Naive thymus-derived CD4-positive, alpha-beta T cell (primary cell): ENCODE results near the gene ZNF821. TPM values are rescaled to one million over a fixed set of nuclear protein-coding genes. Genes with fewer than 3 reads are reported as not detected.
A peak's percentile ranks its signal among the peaks of the same experiment; 100 is the strongest.

Source experiments
- ATAC-seq: fragments of 150-1000 bp; cut with Tn5 transposase; 2 replicates; pipeline ENCODE4 v1.10.0; 2021; ENCODE audit warnings: mild to moderate bottlenecking, moderate library complexity
- CTCF ChIA-PET: fragments of 350-600 bp; sonication (Branson Sonifier 250); formaldehyde crosslinking; loops from one replicate; lab custom pipeline; 2021; ENCODE audit warnings: antibody characterized with exemption; lab: Charles Lee
- POLR2A ChIA-PET: fragments of 350-600 bp; sonication (Branson Sonifier 250); formaldehyde crosslinking; loops from one replicate; lab custom pipeline; 2021; ENCODE audit warnings: antibody characterized with exemption, inconsistent platforms; lab: Charles Lee
- DNase-seq, 9 donors: peaks; one replicate each; pipeline versions ENCODE4 v3.0.0 to v3.0.0-alpha.2; 2020 to 2022; ENCODE audit warnings: mixed read lengths in 1 of 9
- H3K27ac ChIP-seq: one replicate; pipeline ENCODE4 v1.7.0; 2013; ENCODE audit warnings: mild to moderate bottlenecking, low read depth, low read length, moderate library complexity
- H3K27me3 ChIP-seq, 2 donors: one replicate each; pipeline ENCODE4 v1.7.0; 2013; ENCODE audit warnings: low read length in 2 of 2, mild to moderate bottlenecking in 2 of 2, moderate library complexity in 2 of 2; ENCODE audit not compliant: control insufficient read depth in 2 of 2, insufficient read depth in 2 of 2
- H3K36me3 ChIP-seq, 3 experiments: 1 replicate in 2 of 3; 2 replicates in 1 of 3; pipeline ENCODE4 v1.7.0; 2013; ENCODE audit warnings: low read length in 3 of 3, mild to moderate bottlenecking in 3 of 3, moderate library complexity in 1 of 3; ENCODE audit not compliant: insufficient read depth in 3 of 3, control insufficient read depth in 2 of 3
- H3K4me1 ChIP-seq, 2 donors: one replicate each; pipeline ENCODE4 v1.7.0; 2013; ENCODE audit warnings: low read length in 2 of 2, mild to moderate bottlenecking in 2 of 2, moderate library complexity in 1 of 2; ENCODE audit not compliant: control insufficient read depth in 2 of 2, insufficient read depth in 2 of 2
- H3K4me3 ChIP-seq: 2 replicates; pipeline ENCODE4 v1.7.0; 2013; ENCODE audit warnings: mild to moderate bottlenecking, low read length
- H3K9me3 ChIP-seq, 3 experiments: 1 replicate in 2 of 3; 2 replicates in 1 of 3; pipeline ENCODE4 v1.7.0; 2013; ENCODE audit warnings: low read length in 3 of 3; ENCODE audit not compliant: control insufficient read depth in 2 of 3
- H3K27ac Mint-ChIP-seq, 9 donors: one replicate each; pipeline ENCODE4 v1.8.0; 2020 to 2022; ENCODE audit warnings: mixed read lengths in 9 of 9, mild to moderate bottlenecking in 8 of 9, moderate library complexity in 5 of 9, inconsistent platforms in 2 of 9
- H3K27me3 Mint-ChIP-seq, 5 donors: one replicate each; pipeline ENCODE4 v1.8.0; 2021 to 2022; ENCODE audit warnings: mixed read lengths in 5 of 5, mild to moderate bottlenecking in 1 of 5
- H3K36me3 Mint-ChIP-seq, 5 donors: one replicate each; pipeline ENCODE4 v1.8.0; 2020 to 2022; ENCODE audit warnings: mixed read lengths in 5 of 5, mild to moderate bottlenecking in 3 of 5, inconsistent platforms in 1 of 5
- H3K4me1 Mint-ChIP-seq, 7 donors: one replicate each; pipeline ENCODE4 v1.8.0; 2020 to 2022; ENCODE audit warnings: mixed read lengths in 7 of 7, mild to moderate bottlenecking in 3 of 7, inconsistent platforms in 1 of 7
- H3K4me3 Mint-ChIP-seq, 10 donors: one replicate each; pipeline ENCODE4 v1.8.0; 2020 to 2022; ENCODE audit warnings: mild to moderate bottlenecking in 10 of 10, mixed read lengths in 10 of 10, moderate library complexity in 6 of 10, inconsistent platforms in 2 of 10
- H3K9me3 Mint-ChIP-seq, 11 donors: one replicate each; pipeline ENCODE4 v1.8.0; 2020 to 2022; ENCODE audit warnings: mixed read lengths in 11 of 11, mild to moderate bottlenecking in 4 of 11, inconsistent platforms in 1 of 11, moderate library complexity in 1 of 11
- intact Hi-C, 2 donors: fragments of 100-400 bp; cut with micrococcal nuclease; formaldehyde crosslinking; loops; one replicate each; pipeline ENCODE4 v1.15.1; 2023
- polyA plus RNA-seq, 2 donors: library from polyadenylated mRNA; unstranded; fragments of 300-500 nt; fragmentation: Illumina TruSeq; gene quantifications; one replicate each; pipeline ENCODE4 v1.2.3, GENCODE V29; 2021
- total RNA-seq, 6 experiments: library from RNA in 5 of 6; stranded (reverse) in 5 of 6; gene quantifications; 1 replicate in 5 of 6; 2 replicates in 1 of 6; pipeline ENCODE4 v1.2.3 and lab custom pipeline; 2021 to 2026

Gene ZNF821
- total and polyA plus RNA-seq, 7 experiments from 2014 or later, result 2.6 to 13.3 (median 7.0) TPM

DNA sequence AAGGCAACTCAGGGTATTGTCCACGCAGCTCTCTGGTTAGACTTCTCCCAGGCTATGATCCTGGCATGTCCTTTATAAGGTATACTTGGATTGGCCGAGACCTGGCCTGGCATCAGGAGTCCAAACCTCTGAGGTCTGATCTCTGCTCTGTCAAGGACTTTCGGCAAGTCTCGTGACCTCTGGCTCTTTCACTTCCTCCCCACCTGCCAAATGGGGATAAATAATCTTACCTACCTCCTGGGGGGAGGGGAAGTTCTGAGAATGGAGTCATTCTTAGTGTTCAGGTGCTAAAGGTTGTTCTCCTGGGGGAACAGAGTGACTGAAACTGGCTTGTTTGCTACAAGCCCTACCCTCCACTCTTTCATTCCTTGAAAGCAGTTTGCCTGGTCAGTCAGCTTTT is 30.6 kb downstream of the ZNF821 start:
- Mint-ChIP-seq H3K36me3 (peaks cover 11 to 32% (median 17%) of the 10 kb centered on the region in 5 donors), H3K4me3 (peak overlapping the region in 1 of 10 donors; percentile 45), H3K9me3 (peaks cover 0 to 2% (median 0%) of the 10 kb centered on the region in 11 donors), H3K27ac (peak overlapping the region in 5 of 9 donors; percentile 39 to 71 (median 67)), H3K27me3 (no peaks in the 10 kb centered on the region), H3K4me1 (peaks cover 26 to 81% (median 69%) of the 10 kb centered on the region in 7 donors)
- ChIA-PET POLR2A (interaction anchor here (0.6 to 1.2 kb wide), 4 partner anchors 20 to 42 kb away, joined by 3 to 5 read pairs (median 3); no protein-coding TSS in a partner anchor), CTCF (interaction anchor here (1.9 kb wide), 1 partner anchor 28 kb away, joined by 6 read pairs; no protein-coding TSS in a partner anchor)
- no peaks in the 10 kb centered on the region for H3K27me3 ChIP-seq
- intact Hi-C loops, result no loop called here
- H3K4me1 ChIP-seq, result peaks cover 16 to 36% of the 10 kb centered on the region in 2 donors
- H3K9me3 ChIP-seq, result no peaks in the 10 kb centered on the region
- H3K27ac ChIP-seq, result no peak overlapping the region
- no peak for ATAC-seq
- peaks cover 5 to 50% (median 6%) of the 10 kb centered on the region in 3 experiments for H3K36me3 ChIP-seq
- no peak for DNase-seq
- no peak overlapping the region for H3K4me3 ChIP-seq

- peaks cover 6 to 55% (median 12%) of the 10 kb centered on the region in 3 experiments for H3K36me3 ChIP-seq
- CTCF ChIA-PET, result interaction anchor here (1.9 kb wide), 1 partner anchor 29 kb away, joined by 6 read pairs; no protein-coding TSS in a partner anchor
- DNase-seq (no peak), ATAC-seq (no peak)
- intact Hi-C loops, result no loop called here
- no peaks in the 10 kb centered on the region for H3K9me3 ChIP-seq
- H3K27me3 ChIP-seq, result no peaks in the 10 kb centered on the region
- peak overlapping the region in 1 of 10 donors; percentile 25 for H3K4me3 Mint-ChIP-seq
- H3K27ac ChIP-seq, result no peak overlapping the region
- H3K36me3 Mint-ChIP-seq, result peaks cover 11 to 38% (median 21%) of the 10 kb centered on the region in 5 donors
- peaks cover 28 to 89% (median 77%) of the 10 kb centered on the region in 7 donors for H3K4me1 Mint-ChIP-seq
- POLR2A ChIA-PET, result interaction anchor here (0.6 to 1.4 kb wide), 5 partner anchors 9 to 41 kb away, joined by 3 to 5 read pairs (median 3); no protein-coding TSS in a partner anchor
- H3K9me3 Mint-ChIP-seq, result peaks cover 0 to 3% (median 0%) of the 10 kb centered on the region in 11 donors
- H3K27ac Mint-ChIP-seq, result peak overlapping the region in 4 of 9 donors; percentile 25 to 82 (median 39)
- H3K27me3 Mint-ChIP-seq, result no peaks in the 10 kb centered on the region
- peaks cover 20 to 36% of the 10 kb centered on the region in 2 donors for H3K4me1 ChIP-seq
- H3K4me3 ChIP-seq, result no peak overlapping the region
These were observed 31.4 kb downstream of the ZNF821 start for GRCh38 chr16:71852561-71852960.

- Mint-ChIP-seq H3K4me1 (peaks cover 31 to 91% (median 78%) of the 10 kb centered on the region in 7 donors), H3K27ac (peak overlapping the region in 3 of 9 donors; percentile 25 to 59 (median 37)), H3K27me3 (no peaks in the 10 kb centered on the region), H3K9me3 (peaks cover 0 to 3% (median 0%) of the 10 kb centered on the region in 11 donors), H3K4me3 (peak overlapping the region in 1 of 10 donors; percentile 25), H3K36me3 (peaks cover 11 to 38% (median 20%) of the 10 kb centered on the region in 5 donors)
- Histone ChIP-seq H3K9me3 (no peaks in the 10 kb centered on the region), H3K4me3 (no peak overlapping the region), H3K27ac (no peak overlapping the region), H3K36me3 (peaks cover 6 to 55% (median 12%) of the 10 kb centered on the region in 3 experiments), H3K4me1 (peaks cover 22 to 34% of the 10 kb centered on the region in 2 donors), H3K27me3 (no peaks in the 10 kb centered on the region)
- DNase-seq (no peak), ATAC-seq (no peak)
- CTCF ChIA-PET, result interaction anchor here (1.9 kb wide), 1 partner anchor 29 kb away, joined by 6 read pairs; no protein-coding TSS in a partner anchor
- intact Hi-C loops, result no loop called here
- POLR2A ChIA-PET, result interaction anchor here (0.9 to 2.7 kb wide), 4 partner anchors 9 to 41 kb away, joined by 3 to 17 read pairs (median 4); partner anchors contain the start of gene ZNF821
These were observed 31.8 kb downstream of the ZNF821 start for GRCh38 chr16:71852158-71852557.

GRCh38 chr16:71851746-71852145 is 32.2 kb downstream of the ZNF821 start:
- H3K9me3 ChIP-seq, result no peaks in the 10 kb centered on the region
- H3K27ac ChIP-seq, result no peak overlapping the region
- ATAC-seq (no peak), DNase-seq (no peak)
- no peaks in the 10 kb centered on the region for H3K27me3 Mint-ChIP-seq
- peaks cover 6 to 55% (median 12%) of the 10 kb centered on the region in 3 experiments for H3K36me3 ChIP-seq
- no peak overlapping the region for H3K4me3 Mint-ChIP-seq
- H3K4me1 Mint-ChIP-seq, result peaks cover 35 to 91% (median 78%) of the 10 kb centered on the region in 7 donors
- CTCF ChIA-PET, result interaction anchor here (1.9 kb wide), 1 partner anchor 30 kb away, joined by 6 read pairs; no protein-coding TSS in a partner anchor
- peaks cover 26 to 34% of the 10 kb centered on the region in 2 donors for H3K4me1 ChIP-seq
- H3K9me3 Mint-ChIP-seq, result peaks cover 0 to 3% (median 0%) of the 10 kb centered on the region in 11 donors
- peak overlapping the region in 2 of 9 donors; percentile 37 to 41 for H3K27ac Mint-ChIP-seq
- POLR2A ChIA-PET, result interaction anchor here (0.9 to 2.7 kb wide), 3 partner anchors 10 to 42 kb away, joined by 3 to 17 read pairs (median 4); partner anchors contain the start of gene ZNF821
- no peaks in the 10 kb centered on the region for H3K27me3 ChIP-seq
- H3K36me3 Mint-ChIP-seq, result peaks cover 11 to 38% (median 20%) of the 10 kb centered on the region in 5 donors
- no peak overlapping the region for H3K4me3 ChIP-seq
- intact Hi-C loops, result no loop called here

DNA sequence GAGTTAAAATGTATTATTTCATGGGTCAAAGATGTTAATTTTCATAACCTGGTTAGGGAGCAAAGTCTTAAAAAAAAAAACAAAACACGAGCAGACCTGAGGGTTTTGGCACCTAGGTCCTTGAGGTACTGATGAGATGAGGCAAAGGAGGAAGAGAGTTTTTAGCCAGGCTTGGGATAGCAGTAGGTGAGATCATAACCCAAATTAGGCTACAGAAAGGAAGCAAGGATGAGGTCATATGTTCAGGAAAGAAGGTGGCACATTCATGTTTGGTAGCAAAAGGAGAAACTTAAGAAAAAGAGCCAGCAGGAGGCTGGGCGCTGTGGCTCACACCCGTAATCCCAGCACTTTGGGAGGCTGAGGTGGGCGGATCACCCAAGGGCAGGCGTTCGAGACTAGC is 35.4 kb downstream of the ZNF821 start:
- Histone ChIP-seq H3K27me3 (no peaks in the 10 kb centered on the region), H3K4me3 (no peak overlapping the region), H3K9me3 (no peaks in the 10 kb centered on the region), H3K36me3 (peaks cover 6 to 54% (median 12%) of the 10 kb centered on the region in 3 experiments), H3K4me1 (peaks cover 17 to 25% of the 10 kb centered on the region in 2 donors), H3K27ac (no peak overlapping the region)
- DNase-seq (no peak), ATAC-seq (no peak)
- intact Hi-C loops, result no loop called here
- peaks cover 11 to 28% (median 19%) of the 10 kb centered on the region in 5 donors for H3K36me3 Mint-ChIP-seq
- ChIA-PET CTCF (no interaction called here), POLR2A (interaction anchor here (0.6 to 2.5 kb wide), 2 partner anchors 24 to 44 kb away, joined by 3 to 9 read pairs; no protein-coding TSS in a partner anchor)
- H3K9me3 Mint-ChIP-seq, result peaks cover 0 to 3% (median 0%) of the 10 kb centered on the region in 11 donors
- peak overlapping the region in 2 of 10 donors; percentile 5 to 34 for H3K4me3 Mint-ChIP-seq
- H3K27ac Mint-ChIP-seq, result peak overlapping the region in 3 of 9 donors; percentile 15 to 84 (median 75)
- H3K4me1 Mint-ChIP-seq, result peaks cover 28 to 70% (median 53%) of the 10 kb centered on the region in 7 donors
- no peaks in the 10 kb centered on the region for H3K27me3 Mint-ChIP-seq

- Histone ChIP-seq H3K4me3 (peak overlapping the region; percentile 97), H3K4me1 (peaks cover 10 to 16% of the 10 kb centered on the region in 2 donors), H3K9me3 (no peaks in the 10 kb centered on the region), H3K27me3 (no peaks in the 10 kb centered on the region), H3K36me3 (peaks cover 6 to 47% (median 8%) of the 10 kb centered on the region in 3 experiments), H3K27ac (peak overlapping the region; percentile 92)
- H3K9me3 Mint-ChIP-seq, result peaks cover 0 to 3% (median 0%) of the 10 kb centered on the region in 11 donors
- H3K27ac Mint-ChIP-seq, result peak overlapping the region; percentile 59 to 98 (median 90)
- peaks cover 11 to 28% (median 19%) of the 10 kb centered on the region in 5 donors for H3K36me3 Mint-ChIP-seq
- DNase-seq (no peak), ATAC-seq (no peak)
- no peaks in the 10 kb centered on the region for H3K27me3 Mint-ChIP-seq
- peaks cover 23 to 61% (median 43%) of the 10 kb centered on the region in 7 donors for H3K4me1 Mint-ChIP-seq
- CTCF ChIA-PET, result interaction anchor here (0.8 to 1.1 kb wide), 3 partner anchors 32 to 53 kb away, joined by 3 to 8 read pairs (median 5); partner anchors contain the start of gene ZNF821
- POLR2A ChIA-PET, result interaction anchor here (0.7 to 2.5 kb wide), 6 partner anchors 21 to 59 kb away, joined by 3 to 27 read pairs (median 8); partner anchors contain the start of genes AP1G1 and ZNF821
- intact Hi-C loops, result loop anchor here in 1 of 2 donors (2.0 kb wide), 1 partner anchor 26 kb away; no protein-coding TSS in a partner anchor
- H3K4me3 Mint-ChIP-seq, result peak overlapping the region; percentile 88 to 96 (median 94)
These were observed 36.9 kb downstream of the ZNF821 start for GRCh38 chr16:71847096-71847495.
